ENCODE measurements around the gene TNFRSF9.

- TF ChIP-seq CTCF (IDR thresholded peaks at IDR 0.05) (no peak), POLR2A (IDR thresholded peaks at IDR 0.05) (no peak), EP300 (IDR thresholded peaks at IDR 0.05; ENCODE audit: low read depth) (no peak)
Measured at GRCh38 chr1:7885513-7886404, 54.9 kb downstream of the TNFRSF9 start.

Measured in transverse colon (tissue), 3 donors.